Measurements from ENCODE around the gene PDLIM7.

Gene PDLIM7

DNA sequence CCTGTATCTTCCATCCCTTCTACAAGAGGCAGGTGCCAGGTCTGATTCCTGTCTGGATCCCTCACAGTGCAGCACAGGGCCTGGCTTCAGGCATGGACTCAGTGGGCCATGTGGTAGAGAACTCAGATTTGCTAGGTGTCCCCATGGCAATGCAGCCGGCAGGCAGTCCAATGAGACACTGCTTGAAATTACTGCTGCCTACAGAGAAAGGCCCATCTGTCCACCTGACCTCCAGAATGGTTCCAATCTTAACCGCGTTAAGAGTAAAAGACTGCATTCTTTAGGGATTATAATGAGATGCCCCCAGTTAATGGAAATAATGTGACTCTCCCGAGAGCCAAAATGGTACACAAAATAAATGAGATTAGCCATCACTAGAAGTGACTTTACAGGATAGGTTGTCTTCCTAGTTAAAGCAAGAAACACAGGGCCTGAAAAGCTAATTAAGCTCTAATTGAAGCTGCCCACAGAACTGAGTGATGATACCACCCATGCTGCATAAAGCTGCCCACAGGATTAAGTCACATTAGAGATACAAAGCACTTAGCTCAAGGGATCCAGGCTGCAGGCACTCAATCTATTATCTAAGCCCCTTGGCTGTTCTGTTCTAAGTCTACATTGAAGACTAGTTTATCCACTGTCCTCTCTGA, 45.5 kb upstream of the PDLIM7 start:
- Histone ChIP-seq H3K4me1 (ENCODE audit: low read length) (no peaks in the 10 kb centered on the region), H3K9ac (ENCODE audit: low read length) (no peak overlapping the region), H3K4me2 (ENCODE audit: low read depth, low read length) (no peak overlapping the region), H3K9me2 (replicated peaks; ENCODE audit: insufficient read depth, low read length) (no peaks in the 10 kb centered on the region), H3K9me3 (replicated peaks; ENCODE audit: insufficient read depth, low read length) (no peaks in the 10 kb centered on the region), H3K79me2 (ENCODE audit: low read length) (peaks cover 83% of the 10 kb centered on the region), H3K27me3 (replicated peaks; ENCODE audit: insufficient read depth, low read length) (no peaks in the 10 kb centered on the region), H2AFZ (ENCODE audit: low read length) (no peak overlapping the region), H3K27ac (ENCODE audit: low read length) (no peak overlapping the region), H3K4me3 (ENCODE audit: low read length) (no peak overlapping the region), H4K20me1 (ENCODE audit: insufficient read depth, low read length) (no peaks in the 10 kb centered on the region), H3K36me3 (replicated peaks; ENCODE audit: insufficient read depth, low read length) (no peaks in the 10 kb centered on the region), H3F3A (ENCODE audit: insufficient read depth, low read length) (no peaks in the 10 kb centered on the region)
- no peak for TF ChIP-seq EZH2 (optimal IDR thresholded peaks at IDR 0.05; ENCODE audit: low read depth, low read length)
- TF ChIP-seq EZH2phosphoT487 (IDR thresholded peaks at IDR 0.05; ENCODE audit: low read length): no peak
- TF ChIP-seq, protein P1, sequence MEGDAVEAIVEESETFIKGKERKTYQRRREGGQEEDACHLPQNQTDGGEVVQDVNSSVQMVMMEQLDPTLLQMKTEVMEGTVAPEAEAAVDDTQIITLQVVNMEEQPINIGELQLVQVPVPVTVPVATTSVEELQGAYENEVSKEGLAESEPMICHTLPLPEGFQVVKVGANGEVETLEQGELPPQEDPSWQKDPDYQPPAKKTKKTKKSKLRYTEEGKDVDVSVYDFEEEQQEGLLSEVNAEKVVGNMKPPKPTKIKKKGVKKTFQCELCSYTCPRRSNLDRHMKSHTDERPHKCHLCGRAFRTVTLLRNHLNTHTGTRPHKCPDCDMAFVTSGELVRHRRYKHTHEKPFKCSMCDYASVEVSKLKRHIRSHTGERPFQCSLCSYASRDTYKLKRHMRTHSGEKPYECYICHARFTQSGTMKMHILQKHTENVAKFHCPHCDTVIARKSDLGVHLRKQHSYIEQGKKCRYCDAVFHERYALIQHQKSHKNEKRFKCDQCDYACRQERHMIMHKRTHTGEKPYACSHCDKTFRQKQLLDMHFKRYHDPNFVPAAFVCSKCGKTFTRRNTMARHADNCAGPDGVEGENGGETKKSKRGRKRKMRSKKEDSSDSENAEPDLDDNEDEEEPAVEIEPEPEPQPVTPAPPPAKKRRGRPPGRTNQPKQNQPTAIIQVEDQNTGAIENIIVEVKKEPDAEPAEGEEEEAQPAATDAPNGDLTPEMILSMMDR (IDR thresholded peaks at IDR 0.05; ENCODE audit: low read length): no peak
- no peak for DNase-seq

DNA sequence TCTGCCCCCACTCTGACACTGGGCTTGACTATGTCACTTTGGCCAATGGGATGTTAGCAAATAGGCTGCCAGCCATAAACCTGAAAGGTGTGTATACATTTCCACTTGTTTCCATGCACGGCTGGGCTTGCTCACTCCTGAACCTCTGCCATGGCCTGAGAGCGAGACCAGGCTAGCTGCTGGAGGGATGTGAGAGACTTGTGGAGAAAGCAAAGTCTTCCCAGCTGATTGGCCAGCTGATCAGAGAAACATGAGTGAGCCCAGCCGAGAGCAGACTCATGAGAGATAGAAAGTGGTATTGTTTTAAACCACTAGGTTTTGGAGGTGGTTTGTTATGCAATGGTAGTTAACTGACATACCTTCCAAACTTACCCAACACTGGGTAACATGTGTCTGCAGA, 43.0 kb upstream of the PDLIM7 start:
- Histone ChIP-seq H3K27ac (ENCODE audit: low read length) (no peak overlapping the region), H3K9me3 (replicated peaks; ENCODE audit: insufficient read depth, low read length) (no peaks in the 10 kb centered on the region), H4K20me1 (ENCODE audit: insufficient read depth, low read length) (no peaks in the 10 kb centered on the region), H3K4me2 (ENCODE audit: low read depth, low read length) (no peak overlapping the region), H3K9me2 (replicated peaks; ENCODE audit: insufficient read depth, low read length) (no peaks in the 10 kb centered on the region), H3K9ac (ENCODE audit: low read length) (no peak overlapping the region), H3K27me3 (replicated peaks; ENCODE audit: insufficient read depth, low read length) (no peaks in the 10 kb centered on the region), H3K4me1 (ENCODE audit: low read length) (no peaks in the 10 kb centered on the region), H2AFZ (ENCODE audit: low read length) (no peak overlapping the region), H3F3A (ENCODE audit: insufficient read depth, low read length) (no peaks in the 10 kb centered on the region), H3K4me3 (ENCODE audit: low read length) (no peak overlapping the region), H3K36me3 (replicated peaks; ENCODE audit: insufficient read depth, low read length) (no peaks in the 10 kb centered on the region; the same call in 1 of the 2 replicates), H3K79me2 (ENCODE audit: low read length) (peaks cover 72% of the 10 kb centered on the region)
- no peak for TF ChIP-seq EZH2phosphoT487 (IDR thresholded peaks at IDR 0.05; ENCODE audit: low read length)
- DNase-seq: no peak

DNA sequence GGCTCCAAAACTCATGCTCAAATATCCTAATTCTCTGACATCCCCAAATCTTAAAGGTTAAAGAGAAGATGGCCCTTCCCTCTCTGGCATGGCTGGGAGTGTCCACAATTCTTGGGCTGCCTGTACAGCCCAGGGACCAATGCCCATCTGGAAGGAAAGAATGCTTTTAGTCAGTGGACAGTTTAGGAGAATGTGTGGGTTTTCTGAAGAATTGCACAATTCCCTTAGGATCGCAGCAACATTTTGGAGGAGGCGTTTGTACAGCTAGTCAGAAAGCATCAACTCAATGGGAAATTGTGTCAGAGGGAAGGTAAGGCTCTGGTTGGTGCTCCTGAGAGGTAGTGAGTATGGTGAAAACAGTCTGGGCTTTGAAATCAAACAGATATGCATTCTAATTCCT, 42.0 kb upstream of the PDLIM7 start:
- Histone ChIP-seq H3F3A (ENCODE audit: insufficient read depth, low read length) (no peaks in the 10 kb centered on the region), H3K79me2 (ENCODE audit: low read length) (peaks cover 70% of the 10 kb centered on the region), H3K4me3 (ENCODE audit: low read length) (no peak overlapping the region), H2AFZ (ENCODE audit: low read length) (no peak overlapping the region), H3K9ac (ENCODE audit: low read length) (no peak overlapping the region), H3K9me2 (replicated peaks; ENCODE audit: insufficient read depth, low read length) (no peaks in the 10 kb centered on the region), H3K4me2 (ENCODE audit: low read depth, low read length) (no peak overlapping the region), H3K27me3 (replicated peaks; ENCODE audit: insufficient read depth, low read length) (no peaks in the 10 kb centered on the region), H3K36me3 (replicated peaks; ENCODE audit: insufficient read depth, low read length) (no peaks in the 10 kb centered on the region; the same call in 1 of the 2 replicates), H3K4me1 (ENCODE audit: low read length) (no peaks in the 10 kb centered on the region), H3K27ac (ENCODE audit: low read length) (no peak overlapping the region), H3K9me3 (replicated peaks; ENCODE audit: insufficient read depth, low read length) (no peaks in the 10 kb centered on the region), H4K20me1 (ENCODE audit: insufficient read depth, low read length) (no peaks in the 10 kb centered on the region)
- no peak for DNase-seq
- TF ChIP-seq EZH2 (optimal IDR thresholded peaks at IDR 0.05; ENCODE audit: low read depth, low read length): no peak
- TF ChIP-seq, protein P1 (IDR thresholded peaks at IDR 0.05; ENCODE audit: low read length): no peak
- TF ChIP-seq EZH2phosphoT487 (IDR thresholded peaks at IDR 0.05; ENCODE audit: low read length): no peak

DNA sequence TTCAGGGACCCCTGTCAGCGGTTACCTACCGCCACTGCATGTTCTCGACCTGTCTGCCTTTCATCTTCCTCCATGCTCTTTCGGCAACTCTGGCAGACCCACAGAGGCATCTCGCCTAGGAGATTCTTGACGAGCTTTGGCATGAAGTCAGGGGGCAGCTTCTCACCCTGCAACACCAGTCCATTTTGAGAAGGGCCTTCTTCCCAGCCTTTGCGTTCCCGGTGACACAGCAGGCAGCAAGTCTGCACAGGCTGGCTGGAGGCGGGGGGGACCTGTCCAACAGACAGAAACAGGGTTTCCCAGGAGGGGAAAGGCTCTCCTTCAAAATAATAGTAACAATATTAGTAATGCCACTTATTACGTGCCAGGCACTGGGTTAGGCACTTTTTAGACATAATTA, 41.5 kb upstream of the PDLIM7 start:
- TF ChIP-seq, protein P1 (IDR thresholded peaks at IDR 0.05; ENCODE audit: low read length): no peak
- TF ChIP-seq EZH2 (optimal IDR thresholded peaks at IDR 0.05; ENCODE audit: low read depth, low read length): no peak
- no peak for TF ChIP-seq EZH2phosphoT487 (IDR thresholded peaks at IDR 0.05; ENCODE audit: low read length)
- Histone ChIP-seq H3K9me3 (replicated peaks; ENCODE audit: insufficient read depth, low read length) (no peaks in the 10 kb centered on the region), H2AFZ (ENCODE audit: low read length) (no peak overlapping the region), H3K27me3 (replicated peaks; ENCODE audit: insufficient read depth, low read length) (no peaks in the 10 kb centered on the region), H3K4me2 (ENCODE audit: low read depth, low read length) (no peak overlapping the region), H3F3A (ENCODE audit: insufficient read depth, low read length) (no peaks in the 10 kb centered on the region), H3K9ac (ENCODE audit: low read length) (no peak overlapping the region), H3K79me2 (ENCODE audit: low read length) (peaks cover 66% of the 10 kb centered on the region), H3K9me2 (replicated peaks; ENCODE audit: insufficient read depth, low read length) (no peaks in the 10 kb centered on the region), H3K4me3 (ENCODE audit: low read length) (no peak overlapping the region), H4K20me1 (ENCODE audit: insufficient read depth, low read length) (no peaks in the 10 kb centered on the region), H3K27ac (ENCODE audit: low read length) (no peak overlapping the region), H3K4me1 (ENCODE audit: low read length) (no peaks in the 10 kb centered on the region), H3K36me3 (replicated peaks; ENCODE audit: insufficient read depth, low read length) (no peaks in the 10 kb centered on the region; the same call in 1 of the 2 replicates)
- DNase-seq: no peak

Measured in MM.1S (cell line).